ENCODE data around the gene TTC21A.

The TTC21A gene

GRCh38 chr3:39156421-39156820 is 48.9 kb downstream of the TTC21A start:
- Histone ChIP-seq H3K4me2 (ENCODE audit: low read depth, low read length, poor library complexity, severe bottlenecking) (no peak overlapping the region), H3K27me3 (ENCODE audit: low read length) (no peaks in the 10 kb centered on the region), H4K20me1 (ENCODE audit: low read depth, low read length) (no peaks in the 10 kb centered on the region), H3K9me2 (replicated peaks; ENCODE audit: insufficient read depth, low read length) (no peaks in the 10 kb centered on the region), H3K36me3 (ENCODE audit: low read length) (no peaks in the 10 kb centered on the region), H3K4me3 (ENCODE audit: insufficient read depth, low read length, poor library complexity, severe bottlenecking) (no peak overlapping the region), H3K79me2 (ENCODE audit: insufficient read depth, low read length) (no peaks in the 10 kb centered on the region), H2AFZ (ENCODE audit: low read depth, low read length, severe bottlenecking) (no peak overlapping the region), H3K27ac (ENCODE audit: low read depth, low read length) (no peak overlapping the region), H3K9ac (ENCODE audit: low read length) (no peak overlapping the region), H3K9me3 (ENCODE audit: insufficient read depth, low read length) (no peaks in the 10 kb centered on the region), H3F3A (ENCODE audit: insufficient read depth) (no peaks in the 10 kb centered on the region)
- no peak for TF ChIP-seq EZH2phosphoT487 (conservative IDR thresholded peaks at IDR 0.05; ENCODE audit: low read length)
- no peak for TF ChIP-seq CTCF (IDR thresholded peaks at IDR 0.05; ENCODE audit: insufficient read depth, low read length, poor library complexity, severe bottlenecking)

GRCh38 chr3:39157359-39157758 is 49.9 kb downstream of the TTC21A start:
- Histone ChIP-seq H3K4me2 (ENCODE audit: low read depth, low read length, poor library complexity, severe bottlenecking) (no peak overlapping the region), H3F3A (ENCODE audit: insufficient read depth) (no peaks in the 10 kb centered on the region), H3K9ac (ENCODE audit: low read length) (no peak overlapping the region), H3K9me3 (ENCODE audit: insufficient read depth, low read length) (no peaks in the 10 kb centered on the region), H3K4me3 (ENCODE audit: insufficient read depth, low read length, poor library complexity, severe bottlenecking) (no peak overlapping the region), H4K20me1 (ENCODE audit: low read depth, low read length) (no peaks in the 10 kb centered on the region), H3K36me3 (ENCODE audit: low read length) (no peaks in the 10 kb centered on the region), H3K79me2 (ENCODE audit: insufficient read depth, low read length) (no peaks in the 10 kb centered on the region), H3K27ac (ENCODE audit: low read depth, low read length) (no peak overlapping the region), H3K9me2 (replicated peaks; ENCODE audit: insufficient read depth, low read length) (no peaks in the 10 kb centered on the region), H3K27me3 (ENCODE audit: low read length) (no peaks in the 10 kb centered on the region), H2AFZ (ENCODE audit: low read depth, low read length, severe bottlenecking) (no peak overlapping the region)
- no peak for TF ChIP-seq EZH2phosphoT487 (conservative IDR thresholded peaks at IDR 0.05; ENCODE audit: low read length)
- no peak for TF ChIP-seq CTCF (IDR thresholded peaks at IDR 0.05; ENCODE audit: insufficient read depth, low read length, poor library complexity, severe bottlenecking)

GRCh38 chr3:39158148-39158715 is 50.8 kb downstream of the TTC21A start:
- Histone ChIP-seq H3K9ac (ENCODE audit: low read length) (no peak overlapping the region), H4K20me1 (ENCODE audit: low read depth, low read length) (no peaks in the 10 kb centered on the region), H3K4me3 (ENCODE audit: insufficient read depth, low read length, poor library complexity, severe bottlenecking) (no peak overlapping the region), H3K9me3 (ENCODE audit: insufficient read depth, low read length) (no peaks in the 10 kb centered on the region), H3K4me2 (ENCODE audit: low read depth, low read length, poor library complexity, severe bottlenecking) (no peak overlapping the region), H3F3A (ENCODE audit: insufficient read depth) (no peaks in the 10 kb centered on the region), H3K27ac (ENCODE audit: low read depth, low read length) (no peak overlapping the region), H2AFZ (ENCODE audit: low read depth, low read length, severe bottlenecking) (no peak overlapping the region), H3K27me3 (ENCODE audit: low read length) (no peaks in the 10 kb centered on the region), H3K9me2 (replicated peaks; ENCODE audit: insufficient read depth, low read length) (no peaks in the 10 kb centered on the region), H3K79me2 (ENCODE audit: insufficient read depth, low read length) (no peaks in the 10 kb centered on the region), H3K36me3 (ENCODE audit: low read length) (no peaks in the 10 kb centered on the region)
- TF ChIP-seq EZH2phosphoT487 (conservative IDR thresholded peaks at IDR 0.05; ENCODE audit: low read length) = no peak
- no peak for TF ChIP-seq CTCF (IDR thresholded peaks at IDR 0.05; ENCODE audit: insufficient read depth, low read length, poor library complexity, severe bottlenecking)
